ENCODE measurements around the gene OXER1.

Gene OXER1

GRCh38 chr2:42764096-42764495 lies at the start of gene OXER1:
Gene OXER1 (minus strand): TSS chr2:42764135. CDS start chr2:42764062, 73 bp downstream.
- DNase-seq (ENCODE audit: low read depth): no peak

GRCh38 chr2:42812899-42813479 lies 49.1 kb upstream of the OXER1 start:
- DNase-seq (ENCODE audit: low read depth): no peak

- DNase-seq (ENCODE audit: low read depth): peak; percentile 21
Measured at GRCh38 chr2:42810971-42811811, 47.3 kb upstream of the OXER1 start.

- peak; percentile 90 for DNase-seq (ENCODE audit: low read depth)
Measured at GRCh38 chr2:42810121-42810970, 46.4 kb upstream of the OXER1 start.

- peak; percentile 33 for DNase-seq (ENCODE audit: low read depth)
Measured at GRCh38 chr2:42809819-42810120, 45.8 kb upstream of the OXER1 start.

- DNase-seq (ENCODE audit: low read depth): no peak
Measured at GRCh38 chr2:42809131-42809818, 45.3 kb upstream of the OXER1 start.

- DNase-seq (ENCODE audit: low read depth): no peak
Measured at GRCh38 chr2:42808301-42808700, 44.4 kb upstream of the OXER1 start.

GRCh38 chr2:42806786-42807185 lies 42.9 kb upstream of the OXER1 start:
- DNase-seq (ENCODE audit: low read depth): no peak

GRCh38 chr2:42804891-42805290 lies 41.0 kb upstream of the OXER1 start:
- no peak for DNase-seq (ENCODE audit: low read depth)

GRCh38 chr2:42804338-42804737 lies 40.4 kb upstream of the OXER1 start:
- DNase-seq (ENCODE audit: low read depth): no peak

GRCh38 chr2:42802150-42802549 lies 38.2 kb upstream of the OXER1 start:
- no peak for DNase-seq (ENCODE audit: low read depth)

- no peak for DNase-seq (ENCODE audit: low read depth)
Measured at GRCh38 chr2:42801381-42801780, 37.4 kb upstream of the OXER1 start.

- no peak for DNase-seq (ENCODE audit: low read depth)
Measured at GRCh38 chr2:42800981-42801380, 37.0 kb upstream of the OXER1 start.

GRCh38 chr2:42800461-42800962 lies 36.6 kb upstream of the OXER1 start:
- no peak for DNase-seq (ENCODE audit: low read depth)

- no peak for DNase-seq (ENCODE audit: low read depth)
Measured at GRCh38 chr2:42799881-42800280, 35.9 kb upstream of the OXER1 start.

- DNase-seq (ENCODE audit: low read depth): no peak
Measured at GRCh38 chr2:42797281-42797680, 33.3 kb upstream of the OXER1 start.

- DNase-seq (ENCODE audit: low read depth): no peak
Measured at GRCh38 chr2:42796427-42797248, 32.7 kb upstream of the OXER1 start.

GRCh38 chr2:42795841-42796301 lies 31.9 kb upstream of the OXER1 start:
- DNase-seq (ENCODE audit: low read depth): no peak

- no peak for DNase-seq (ENCODE audit: low read depth)
Measured at GRCh38 chr2:42795275-42795674, 31.3 kb upstream of the OXER1 start.

GRCh38 chr2:42794271-42795046 lies 30.5 kb upstream of the OXER1 start:
- DNase-seq (ENCODE audit: low read depth): no peak

Measured in stimulated activated CD8-positive, alpha-beta memory T cell treated with anti-CD3 and anti-CD28 coated beads, Interleukin-15, amount 100 ng/mL, for 1 hour (primary cell).